Skeletal muscle tissue (tissue), 4 donors: ENCODE data around the gene OTUB2. TPM values are rescaled to one million over a fixed set of nuclear protein-coding genes. Genes with fewer than 3 reads are reported as not detected.
A peak's percentile ranks its signal among the peaks of the same experiment; 100 is the strongest.

ENCODE experiments used
- H3K27ac ChIP-seq: one replicate; pipeline ENCODE4 v1.7.0; 2013; ENCODE audit warnings: mild to moderate bottlenecking, low read depth, low read length, inconsistent platforms
- H3K27me3 ChIP-seq, 3 donors: one replicate each; pipeline ENCODE4 v1.7.0; 2013; ENCODE audit warnings: low read length in 3 of 3; ENCODE audit not compliant: control insufficient read depth in 3 of 3, insufficient read depth in 3 of 3
- H3K36me3 ChIP-seq, 3 donors: one replicate each; pipeline ENCODE4 v1.7.0; 2013; ENCODE audit warnings: low read length in 3 of 3; ENCODE audit not compliant: control insufficient read depth in 3 of 3, insufficient read depth in 3 of 3
- H3K4me1 ChIP-seq, 3 donors: one replicate each; pipeline ENCODE4 v1.7.0; 2013; ENCODE audit warnings: low read length in 3 of 3, mild to moderate bottlenecking in 3 of 3; ENCODE audit not compliant: control insufficient read depth in 3 of 3, insufficient read depth in 3 of 3
- H3K4me3 ChIP-seq, 3 donors: one replicate each; pipeline ENCODE4 v1.7.0; 2013; ENCODE audit warnings: low read length in 3 of 3
- H3K9ac ChIP-seq, 3 donors: one replicate each; pipeline ENCODE4 v1.7.0; 2013; ENCODE audit warnings: low read length in 3 of 3, mild to moderate bottlenecking in 3 of 3, moderate library complexity in 2 of 3, low read depth in 1 of 3
- H3K9me3 ChIP-seq, 3 donors: one replicate each; pipeline ENCODE4 v1.7.0; 2013; ENCODE audit warnings: low read length in 3 of 3; ENCODE audit not compliant: control insufficient read depth in 3 of 3
- total RNA-seq: library from RNA; depleted of rRNA; stranded (reverse); fragments of >200 nt; gene quantifications from one replicate; pipeline ENCODE4 v1.2.3, GENCODE V29; 2014
- donor health status: Osteomylitis.

Gene OTUB2
- 1.0 TPM for total RNA-seq

DNA sequence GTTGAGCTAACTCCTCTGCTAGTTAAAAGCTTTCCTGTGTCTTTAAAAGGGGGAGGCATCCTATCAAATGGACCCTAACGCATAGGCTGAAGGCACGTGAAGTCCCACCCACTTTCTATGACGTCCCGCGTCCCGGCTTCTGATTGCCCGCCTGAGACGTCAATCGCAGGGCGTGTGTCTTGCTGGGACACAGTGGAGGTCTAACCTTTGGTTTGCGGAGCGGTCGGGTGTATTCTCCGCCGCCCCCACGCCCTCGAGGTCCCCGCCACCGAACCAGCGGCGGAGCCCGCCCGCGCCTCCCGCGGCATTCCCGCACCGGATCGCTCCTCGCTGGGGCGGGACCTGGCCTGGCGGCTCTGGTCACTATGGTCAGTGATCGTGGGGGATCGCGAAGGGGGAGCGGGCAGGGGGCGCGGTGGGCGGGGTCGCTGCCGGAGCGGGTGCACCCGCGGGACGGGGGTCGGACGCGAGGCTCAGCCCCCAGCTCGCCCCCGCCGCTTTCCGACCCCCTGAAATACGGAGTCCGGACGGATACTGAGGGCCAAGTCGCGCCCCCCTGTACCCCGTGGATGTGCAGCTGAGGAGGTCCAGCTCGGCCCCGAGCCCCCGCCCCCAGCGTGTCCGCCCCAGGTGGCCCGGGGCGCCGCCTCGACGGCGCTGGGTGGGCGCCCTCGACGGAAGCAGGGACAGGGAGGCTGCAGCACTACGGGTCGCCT lies at the start of gene OTUB2:
OTUB2 (plus strand) TSS at position 168 of the 716 bp plus-strand sequence; CDS start at position 366, 198 bp downstream.
- H3K36me3 ChIP-seq: no peaks in the 10 kb centered on the region
- H3K27me3 ChIP-seq: no peaks in the 10 kb centered on the region
- H3K9me3 ChIP-seq: no peaks in the 10 kb centered on the region
- H3K4me3 ChIP-seq: peak within 1 kb of the TSS; percentile 46 to 64 (median 57)
- H3K27ac ChIP-seq: no peak within 1 kb of the TSS
- no peaks in the 10 kb centered on the region for H3K4me1 ChIP-seq
- peak within 1 kb of the TSS in 2 of 3 donors; percentile 3 to 57 for H3K9ac ChIP-seq

DNA sequence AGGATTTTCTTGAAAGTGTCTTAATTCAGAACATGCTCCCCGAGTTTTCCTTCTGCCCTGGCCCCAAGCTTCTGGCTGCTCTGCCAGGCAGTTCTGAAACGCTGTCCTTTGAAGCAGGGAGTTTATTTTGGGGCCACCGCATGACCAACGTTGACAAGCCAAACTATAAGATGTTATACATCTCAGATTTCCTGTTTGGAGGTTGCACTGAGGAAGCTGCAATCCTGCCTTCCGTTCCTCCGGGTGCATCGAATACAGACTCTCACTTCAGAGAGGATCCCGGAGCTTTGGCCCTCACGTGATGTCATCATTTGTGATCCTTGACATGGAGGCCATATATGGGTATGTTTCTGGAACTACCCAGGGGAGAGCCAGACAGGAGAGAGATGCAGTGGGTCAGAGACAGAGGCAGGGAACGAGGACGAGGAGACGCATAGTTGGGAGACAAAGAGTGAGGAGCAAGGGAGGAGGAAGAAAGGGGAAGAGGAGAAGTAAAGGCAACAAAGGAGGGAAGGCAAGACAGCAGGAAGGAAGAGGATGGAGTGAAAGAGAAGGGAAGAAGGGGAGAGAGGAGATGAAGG lies 49.6 kb upstream of the OTUB2 start, which contains the start of gene ASB2:
ASB2 (minus strand) TSS at position 94 of the 581 bp plus-strand sequence. CDS start 12,031 bp downstream, outside the sequence.
- Histone ChIP-seq H3K9ac (peak within 1 kb of the TSS; percentile 85 to 100 (median 95)), H3K9me3 (no peaks in the 10 kb centered on the region)

DNA sequence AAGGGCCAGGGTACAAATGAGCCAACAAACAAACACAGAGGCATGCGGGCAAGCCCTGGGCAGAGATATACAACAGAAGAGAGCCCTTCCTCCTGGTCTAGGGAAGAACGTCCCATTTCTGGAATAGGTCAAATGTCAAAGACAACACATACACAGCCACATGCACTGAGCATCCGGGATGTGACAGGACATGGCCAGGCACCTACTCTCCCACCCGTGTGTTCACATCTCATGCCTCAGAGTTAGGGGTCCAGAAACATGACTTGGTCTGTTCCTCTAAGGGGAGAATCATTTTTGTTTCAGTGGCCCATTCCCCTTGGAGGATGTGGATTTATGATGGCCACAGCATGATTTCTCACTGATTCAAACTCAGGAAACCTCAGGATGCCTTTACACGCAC lies 49.0 kb upstream of the OTUB2 start:
- H3K4me1 ChIP-seq: peaks cover 69 to 95% (median 75%) of the 10 kb centered on the region in 3 donors
- no peaks in the 10 kb centered on the region for H3K27me3 ChIP-seq
- peak overlapping the region; percentile 99 for H3K27ac ChIP-seq
- peak overlapping the region; percentile 85 to 100 (median 95) for H3K9ac ChIP-seq
- H3K9me3 ChIP-seq: no peaks in the 10 kb centered on the region
- H3K4me3 ChIP-seq: peak overlapping the region; percentile 87 to 94 (median 89)
- peaks cover 0 to 28% (median 0%) of the 10 kb centered on the region in 3 donors for H3K36me3 ChIP-seq

More for the DNA sequence above, 49.6 kb upstream of the OTUB2 start, which contains the start of gene ASB2:
- H3K27me3 ChIP-seq: no peaks in the 10 kb centered on the region
- H3K27ac ChIP-seq: peak within 1 kb of the TSS; percentile 99
- H3K36me3 ChIP-seq: peaks cover 0 to 28% (median 0%) of the 10 kb centered on the region in 3 donors
- peak within 1 kb of the TSS; percentile 87 to 94 (median 89) for H3K4me3 ChIP-seq
- H3K4me1 ChIP-seq: peaks cover 67 to 93% (median 73%) of the 10 kb centered on the region in 3 donors

DNA sequence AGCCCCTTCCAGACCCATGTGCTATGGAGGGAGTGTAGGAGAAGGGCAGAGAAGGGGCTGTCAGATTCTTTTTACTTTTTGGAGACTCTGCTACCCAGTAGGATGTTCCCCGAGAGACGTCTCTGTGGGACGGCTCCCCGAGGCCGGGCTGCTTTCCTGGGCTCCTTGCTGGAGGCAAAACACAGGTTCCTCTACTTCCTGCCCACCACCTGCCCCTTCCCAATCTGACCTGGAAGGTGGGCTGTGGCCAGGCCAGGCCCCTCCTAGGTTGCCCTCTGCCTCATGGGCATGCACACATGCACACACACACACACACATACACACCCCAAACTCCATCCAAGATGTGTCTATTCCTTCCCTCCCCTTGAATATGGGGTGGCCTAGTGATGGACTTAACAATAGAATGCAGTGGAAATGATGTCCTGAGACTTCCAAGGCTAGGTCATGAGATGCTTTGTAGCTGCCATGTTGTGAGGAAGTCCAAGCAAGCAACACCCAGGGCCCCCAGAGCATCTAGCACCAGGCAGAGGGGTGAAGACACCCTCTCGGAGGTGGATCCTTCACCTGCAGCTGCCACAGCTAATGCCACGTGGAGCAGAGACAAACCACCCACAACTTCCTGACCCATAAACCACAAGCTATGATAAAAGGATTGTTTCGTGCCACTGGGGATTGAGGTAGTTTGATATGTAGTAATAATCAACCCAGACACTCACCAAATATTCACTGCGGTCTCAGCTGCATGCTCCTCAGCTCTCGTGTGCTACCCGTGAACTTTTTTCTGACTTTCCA lies 48.2 kb upstream of the OTUB2 start:
- H3K9me3 ChIP-seq: no peaks in the 10 kb centered on the region
- H3K9ac ChIP-seq: peak overlapping the region; percentile 36 to 100 (median 85)
- H3K4me3 ChIP-seq: peak overlapping the region in 2 of 3 donors; percentile 45 to 87
- peaks cover 0 to 23% (median 0%) of the 10 kb centered on the region in 3 donors for H3K36me3 ChIP-seq
- peaks cover 69 to 95% (median 75%) of the 10 kb centered on the region in 3 donors for H3K4me1 ChIP-seq
- H3K27me3 ChIP-seq: no peaks in the 10 kb centered on the region
- H3K27ac ChIP-seq: peak overlapping the region; percentile 99

DNA sequence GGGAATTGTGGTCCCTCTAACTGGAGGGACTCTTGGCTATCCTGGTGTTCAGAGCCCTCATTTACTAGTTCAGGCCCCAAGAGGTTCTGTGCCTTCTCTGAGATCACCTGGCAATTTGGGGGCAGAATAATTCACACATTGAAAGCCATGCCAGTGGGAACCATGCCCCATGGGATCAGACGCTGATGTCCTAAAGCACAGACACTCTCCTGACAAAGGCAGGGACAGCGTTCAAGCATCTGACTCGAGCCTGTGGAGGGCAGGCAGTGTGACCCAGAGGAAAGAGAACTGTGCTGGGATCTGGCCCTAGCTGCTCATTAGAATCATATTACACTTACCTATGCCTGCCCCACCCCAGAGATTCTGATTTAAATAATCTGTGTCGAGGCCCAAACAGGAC lies 47.4 kb upstream of the OTUB2 start:
- H3K9me3 ChIP-seq: no peaks in the 10 kb centered on the region
- peak overlapping the region in 2 of 3 donors; percentile 11 to 22 for H3K4me3 ChIP-seq
- H3K4me1 ChIP-seq: peaks cover 70 to 95% (median 75%) of the 10 kb centered on the region in 3 donors
- H3K27me3 ChIP-seq: no peaks in the 10 kb centered on the region
- peaks cover 0 to 17% (median 0%) of the 10 kb centered on the region in 3 donors for H3K36me3 ChIP-seq
- H3K9ac ChIP-seq: peak overlapping the region; percentile 35 to 64 (median 45)
- peak overlapping the region; percentile 99 for H3K27ac ChIP-seq

DNA sequence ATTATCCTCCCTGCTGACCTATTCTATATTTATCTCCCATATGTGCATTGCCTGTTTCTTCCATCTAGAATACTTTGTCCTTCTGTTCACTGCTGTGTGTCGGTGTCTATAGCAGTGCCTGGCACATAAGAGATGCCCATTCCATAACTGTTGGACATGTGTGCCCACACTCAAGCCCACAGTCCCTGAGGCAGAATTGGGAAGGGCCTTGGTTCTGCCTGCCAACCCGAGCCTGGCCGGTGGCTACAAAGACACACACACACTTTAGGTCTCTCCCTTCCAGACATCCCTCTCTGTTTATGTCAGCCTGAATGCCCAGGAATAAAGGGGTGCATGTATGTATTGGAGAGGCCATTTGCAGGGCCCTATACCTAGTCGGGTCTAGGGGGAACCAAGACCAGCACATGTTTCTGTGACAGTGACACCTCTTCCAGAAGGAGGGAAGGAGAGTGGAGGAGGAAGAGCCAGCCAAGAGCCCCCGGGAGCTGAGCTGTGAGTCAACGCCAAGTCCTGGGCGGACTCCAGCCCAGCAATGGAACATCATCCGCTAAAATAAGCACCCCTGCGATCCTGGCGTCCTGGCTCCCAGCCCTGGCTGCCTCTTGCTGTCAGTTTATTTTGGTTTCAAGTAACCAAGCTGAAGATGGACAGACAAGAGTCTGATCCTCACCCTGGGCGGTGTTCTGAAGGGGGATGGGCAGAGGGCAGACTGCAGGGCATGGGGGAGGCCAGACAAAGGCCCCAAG lies 45.5 kb upstream of the OTUB2 start:
- no peaks in the 10 kb centered on the region for H3K27me3 ChIP-seq
- H3K9me3 ChIP-seq: no peaks in the 10 kb centered on the region
- peaks cover 79 to 93% (median 84%) of the 10 kb centered on the region in 3 donors for H3K4me1 ChIP-seq
- peaks cover 0 to 3% (median 0%) of the 10 kb centered on the region in 3 donors for H3K36me3 ChIP-seq
- peak overlapping the region; percentile 40 to 60 (median 47) for H3K4me3 ChIP-seq
- H3K27ac ChIP-seq: peak overlapping the region; percentile 99
- H3K9ac ChIP-seq: peak overlapping the region; percentile 64 to 84 (median 83)

DNA sequence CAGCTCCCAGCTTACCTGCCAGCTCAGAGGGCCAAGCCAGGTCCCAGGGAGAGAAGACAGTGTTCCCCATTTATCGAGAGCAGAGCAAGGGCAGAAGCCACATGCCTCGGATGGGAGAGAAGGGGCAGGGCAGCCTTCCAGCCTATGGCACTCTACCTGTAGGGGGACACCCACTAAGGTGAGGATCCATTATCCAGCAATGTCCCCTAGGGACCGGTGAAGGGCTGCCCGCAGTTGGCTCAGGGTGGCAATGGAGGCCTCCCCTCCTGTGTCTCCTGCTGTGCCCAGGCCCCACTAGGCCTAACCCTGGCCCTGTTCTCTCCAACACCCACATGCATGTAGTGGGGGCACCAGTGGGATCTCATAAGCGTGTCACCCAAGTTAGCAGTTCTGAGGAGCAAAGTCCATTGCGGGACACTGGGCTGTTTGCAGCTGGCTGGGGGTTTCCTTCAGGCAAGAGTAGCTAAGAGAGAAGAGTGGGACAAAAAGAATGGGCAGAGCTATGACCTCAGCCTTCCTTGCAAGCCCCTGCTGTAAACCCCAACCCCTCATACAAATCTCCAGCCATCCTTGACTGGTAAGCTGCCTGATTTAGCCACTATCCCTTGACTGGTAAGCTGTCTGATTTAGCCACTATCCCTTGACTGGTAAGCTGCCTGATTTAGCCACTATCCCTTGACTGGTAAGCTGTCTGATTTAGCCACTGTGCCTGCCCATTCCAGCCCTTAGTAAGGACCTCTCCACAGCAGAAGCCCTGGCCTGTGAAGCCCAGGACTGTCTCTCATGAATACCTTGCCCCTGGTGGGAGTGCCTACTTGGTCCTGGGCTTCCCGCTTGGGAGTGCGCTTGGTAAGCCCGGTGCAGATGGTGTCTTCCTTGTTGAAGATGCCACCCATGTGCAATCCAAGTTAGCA lies 44.6 kb upstream of the OTUB2 start:
- Histone ChIP-seq H3K9me3 (no peaks in the 10 kb centered on the region), H3K36me3 (no peaks in the 10 kb centered on the region), H3K4me3 (peak overlapping the region; percentile 41 to 60 (median 47)), H3K27me3 (no peaks in the 10 kb centered on the region), H3K27ac (peak overlapping the region; percentile 99), H3K4me1 (peaks cover 82 to 95% (median 91%) of the 10 kb centered on the region in 3 donors), H3K9ac (peak overlapping the region; percentile 64 to 84 (median 65))

DNA sequence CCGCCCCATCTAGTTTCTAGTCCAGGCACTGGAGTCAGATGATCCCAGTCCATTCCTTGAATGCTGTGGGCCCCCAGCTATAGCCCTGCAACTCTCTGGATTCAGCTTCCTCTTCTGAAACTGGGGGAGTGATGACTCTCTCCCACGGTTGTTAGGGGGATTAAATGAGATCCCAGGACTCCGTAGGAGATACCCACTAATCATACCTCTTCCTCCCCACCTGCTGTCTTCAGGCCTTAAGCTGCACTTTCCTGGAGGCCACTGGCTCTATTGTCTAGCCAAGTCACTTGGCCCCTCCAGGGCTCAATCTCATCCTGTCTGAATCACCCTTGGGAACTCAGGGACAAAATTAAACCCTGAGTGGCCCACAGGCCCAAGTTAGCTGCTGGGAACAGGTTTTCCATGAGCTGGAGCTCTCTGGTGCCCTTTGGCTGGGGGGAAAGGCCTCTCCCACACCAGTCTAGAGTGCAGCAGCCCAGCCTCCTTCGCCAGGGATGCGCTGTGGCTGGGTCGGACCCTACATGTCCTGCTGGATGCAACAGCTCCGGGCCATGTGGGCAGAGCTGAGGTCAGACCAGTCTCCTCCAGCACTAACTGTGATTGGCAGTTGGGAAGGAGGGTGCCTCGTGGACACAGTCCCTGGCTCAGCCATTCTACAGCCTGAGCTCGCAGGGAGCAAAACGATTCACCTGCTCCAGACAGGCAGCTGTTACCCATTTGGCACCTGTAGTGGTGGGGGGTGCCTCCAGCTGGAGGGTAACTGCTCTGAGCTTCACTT lies 43.7 kb upstream of the OTUB2 start:
- Histone ChIP-seq H3K36me3 (no peaks in the 10 kb centered on the region), H3K27ac (peak overlapping the region; percentile 99), H3K4me1 (peaks cover 77 to 93% (median 88%) of the 10 kb centered on the region in 3 donors), H3K27me3 (no peaks in the 10 kb centered on the region), H3K9ac (peak overlapping the region; percentile 64 to 84 (median 65)), H3K4me3 (peak overlapping the region; percentile 41 to 57 (median 47)), H3K9me3 (no peaks in the 10 kb centered on the region)
